HG03139 (cell line): ENCODE data around the gene AJAP1.

Experiments used
- ATAC-seq: cut with Tn5 transposase; IDR thresholded peaks from one replicate; pipeline ENCODE4 v1.9.1; 2021; ENCODE audit not compliant: unreplicated experiment

The AJAP1 gene

GRCh38 chr1:4729090-4729471 lies 74.7 kb downstream of the AJAP1 start:
- ATAC-seq = no peak

DNA sequence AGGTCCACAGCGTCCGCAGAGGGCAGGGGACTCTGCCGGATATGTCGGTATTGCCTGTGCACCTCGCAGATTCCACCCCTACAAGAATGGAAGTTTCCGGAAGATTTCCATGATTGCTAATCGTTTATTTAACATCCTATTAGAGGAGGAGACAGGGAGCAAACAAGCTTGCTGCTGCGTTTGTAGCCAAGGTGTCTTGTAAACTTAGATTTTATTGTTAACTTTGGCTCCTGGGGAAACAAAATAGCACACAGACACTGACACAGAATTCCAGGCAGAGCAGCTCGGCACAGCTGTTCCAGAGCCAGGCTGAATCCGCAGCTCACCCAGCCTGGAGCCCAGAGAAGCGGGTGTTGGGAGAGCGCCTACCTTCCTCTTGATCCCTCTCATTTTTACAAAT lies 75.7 kb downstream of the AJAP1 start:
- no peak for ATAC-seq

DNA sequence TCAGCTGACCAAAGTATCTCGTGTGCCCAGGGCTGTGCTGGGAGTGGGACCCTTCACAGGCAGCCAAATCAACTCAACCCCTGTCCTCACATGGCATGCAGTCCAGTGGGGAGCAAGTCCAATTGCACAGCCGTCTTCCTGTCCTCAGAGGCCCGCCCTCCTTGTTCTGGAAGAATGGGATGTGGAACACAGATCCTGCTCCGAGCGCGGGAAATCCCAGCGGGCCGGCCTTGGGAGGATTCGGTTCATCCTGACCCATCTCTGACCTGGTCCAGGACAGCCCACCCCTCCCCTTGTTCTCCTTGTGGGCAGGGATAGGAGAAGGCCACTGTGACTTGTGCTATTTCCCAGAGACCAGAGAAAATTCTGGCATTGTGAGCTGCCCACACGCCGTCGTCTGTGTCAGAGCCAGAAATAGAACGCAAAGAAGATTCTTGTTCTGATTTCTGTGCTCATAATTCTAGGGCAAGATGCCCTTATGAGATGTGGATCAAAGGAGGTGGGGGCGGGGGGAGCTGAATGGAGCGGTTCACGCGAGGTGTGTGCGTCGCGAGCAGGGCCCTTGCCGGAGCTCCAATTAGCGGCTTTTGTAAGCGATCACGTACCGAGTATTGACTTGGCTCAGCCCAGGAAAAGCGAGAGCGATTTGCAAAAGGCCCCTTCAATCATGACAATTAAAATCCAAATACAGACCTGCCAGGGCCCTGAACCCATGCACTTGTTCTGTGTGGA lies 79.2 kb downstream of the AJAP1 start:
- no peak for ATAC-seq

GRCh38 chr1:4734219-4734618 lies 79.8 kb downstream of the AJAP1 start:
- ATAC-seq = no peak

DNA sequence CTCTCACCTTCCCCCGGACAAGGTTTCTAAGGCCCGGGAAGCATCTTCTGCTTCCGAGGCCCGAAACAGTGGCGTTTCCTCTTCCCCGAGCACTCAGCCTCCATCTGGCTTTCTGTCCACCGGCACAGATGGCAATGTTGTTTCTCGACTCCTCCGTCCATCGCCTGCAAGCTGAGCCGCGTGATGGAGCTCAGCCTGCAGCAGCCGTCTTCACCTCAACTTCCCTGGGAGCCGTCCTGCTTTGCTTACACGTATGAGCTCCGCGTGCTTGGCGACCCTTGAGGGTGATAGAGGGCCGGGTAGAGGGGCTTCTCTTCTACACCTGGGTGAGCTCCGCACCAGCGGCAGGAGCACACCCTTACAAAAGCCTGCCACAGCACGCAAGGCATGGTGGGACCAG lies 80.4 kb downstream of the AJAP1 start:
- ATAC-seq = no peak

DNA sequence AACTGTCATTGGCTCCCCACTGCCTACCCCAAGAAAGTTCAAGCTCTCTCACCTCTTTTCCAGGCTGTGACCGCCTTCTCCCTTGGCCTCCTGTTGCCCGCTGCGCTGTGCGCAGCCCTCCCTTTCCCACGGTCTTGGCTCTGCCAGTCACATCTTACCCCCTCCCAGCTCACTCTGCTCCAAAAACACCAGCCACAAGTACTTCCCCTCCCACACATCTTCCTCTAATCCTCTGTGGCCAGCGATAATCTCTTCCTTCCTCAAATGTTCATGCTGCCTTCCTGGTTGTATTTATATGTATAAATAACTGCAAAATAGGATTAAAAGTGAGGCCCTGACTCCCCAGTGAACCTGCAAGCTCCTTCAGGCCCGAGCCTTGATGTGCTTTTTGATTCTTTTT lies 81.8 kb downstream of the AJAP1 start:
- no peak for ATAC-seq

- no peak for ATAC-seq
Measured at GRCh38 chr1:4741876-4742423, 87.5 kb downstream of the AJAP1 start.

- no peak for ATAC-seq
Measured at GRCh38 chr1:4743978-4744750, 89.8 kb downstream of the AJAP1 start.

GRCh38 chr1:4745560-4745959 lies 91.2 kb downstream of the AJAP1 start:
- ATAC-seq = no peak

GRCh38 chr1:4749406-4749805 lies 95.0 kb downstream of the AJAP1 start:
- no peak for ATAC-seq

DNA sequence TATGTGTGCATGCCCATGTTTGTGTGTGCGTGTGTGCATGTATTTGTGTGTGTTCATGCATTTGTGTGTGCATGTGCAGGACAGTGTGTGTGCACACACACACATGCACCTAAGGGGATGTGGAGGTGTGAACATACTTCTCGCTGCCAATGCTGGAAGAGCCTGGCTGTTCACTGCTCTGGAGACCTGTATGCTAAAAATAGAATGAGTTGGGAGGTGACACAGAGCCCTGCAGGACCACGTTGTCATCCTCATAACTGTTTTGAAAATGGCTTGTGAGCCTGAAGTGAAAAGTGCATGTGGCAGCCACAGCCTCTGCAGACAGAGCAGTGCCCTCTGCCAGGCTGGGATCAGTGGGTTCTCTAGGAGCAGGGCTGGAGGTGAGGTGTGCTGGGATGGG lies 95.8 kb downstream of the AJAP1 start:
- ATAC-seq = no peak

GRCh38 chr1:4752059-4752458 lies 97.7 kb downstream of the AJAP1 start:
- ATAC-seq = no peak

DNA sequence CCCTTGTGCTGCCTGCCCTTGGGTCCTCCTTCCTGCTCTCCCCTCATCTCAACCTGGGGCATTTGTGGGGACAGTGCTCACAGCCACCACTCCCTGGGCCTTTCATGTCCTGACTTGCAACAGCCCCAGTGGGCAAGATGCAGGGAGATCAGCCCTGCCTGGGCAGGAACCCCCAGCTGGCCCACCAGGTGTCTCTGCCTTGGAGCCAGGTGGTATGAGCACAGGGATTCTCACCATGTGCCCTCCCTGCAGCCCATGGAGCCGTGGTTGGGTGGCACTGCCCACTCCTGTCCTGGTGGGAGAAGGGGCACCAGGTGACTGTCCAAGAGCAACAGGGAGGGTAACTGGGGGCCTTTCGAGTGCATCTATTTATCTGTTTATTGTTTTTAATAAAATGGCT lies 100.4 kb downstream of the AJAP1 start:
- ATAC-seq = no peak

DNA sequence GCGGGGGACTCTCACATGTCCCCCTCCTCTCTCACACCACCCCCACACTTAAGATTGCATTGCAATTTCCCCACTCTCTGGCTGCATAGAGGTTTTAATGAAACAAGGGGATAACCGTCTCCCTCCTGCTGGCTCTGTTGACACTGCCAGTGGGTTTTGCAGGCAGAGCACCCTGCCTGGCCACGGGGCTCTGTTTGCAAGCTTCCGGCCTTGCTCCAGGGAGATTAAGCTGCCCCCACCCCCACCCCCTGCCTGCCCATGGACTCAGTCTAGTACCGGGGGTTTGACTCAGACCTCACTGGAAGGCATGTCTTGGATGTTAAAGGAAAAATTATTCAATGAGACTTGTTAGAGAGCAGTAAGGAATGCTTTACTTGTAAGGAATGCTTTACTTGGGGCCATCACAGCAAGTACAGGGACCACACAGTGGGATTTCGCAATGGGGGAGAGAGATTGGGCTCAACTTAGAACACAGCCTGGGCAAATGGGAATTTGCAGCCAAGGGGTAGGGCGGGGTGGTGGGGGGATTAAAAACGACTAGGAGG lies 101.0 kb downstream of the AJAP1 start:
- ATAC-seq = no peak

DNA sequence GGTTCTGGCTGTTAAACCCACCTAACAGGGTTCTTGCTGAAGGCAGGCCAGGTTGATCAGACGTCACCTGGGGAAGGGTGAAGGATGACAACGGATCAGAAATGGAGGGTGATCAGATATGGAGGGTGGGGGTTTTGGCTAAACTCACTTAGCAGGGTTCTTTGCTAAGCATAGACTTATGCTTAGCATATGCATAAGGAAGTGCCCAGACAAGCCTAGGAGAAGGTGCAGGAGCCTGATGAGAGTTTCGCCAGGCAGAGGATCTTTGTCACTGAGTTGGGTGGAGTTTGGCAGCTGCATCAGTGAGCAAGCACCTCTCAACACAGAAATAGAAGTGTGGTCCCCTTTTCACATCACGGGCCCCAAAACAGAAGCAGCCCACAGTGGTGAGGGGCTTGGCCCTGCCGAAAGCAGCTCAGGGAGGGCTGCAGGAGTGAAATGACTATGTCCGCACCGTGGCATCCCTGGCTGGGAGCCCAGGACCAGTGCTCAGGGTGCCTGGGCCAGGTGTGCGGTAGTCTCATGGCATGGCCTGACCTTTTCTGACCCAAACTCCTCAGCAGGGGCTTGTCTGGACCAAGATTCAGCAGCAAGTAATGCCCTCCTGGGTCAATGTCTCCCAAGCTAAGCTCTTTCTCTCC lies 101.6 kb downstream of the AJAP1 start:
- no peak for ATAC-seq

DNA sequence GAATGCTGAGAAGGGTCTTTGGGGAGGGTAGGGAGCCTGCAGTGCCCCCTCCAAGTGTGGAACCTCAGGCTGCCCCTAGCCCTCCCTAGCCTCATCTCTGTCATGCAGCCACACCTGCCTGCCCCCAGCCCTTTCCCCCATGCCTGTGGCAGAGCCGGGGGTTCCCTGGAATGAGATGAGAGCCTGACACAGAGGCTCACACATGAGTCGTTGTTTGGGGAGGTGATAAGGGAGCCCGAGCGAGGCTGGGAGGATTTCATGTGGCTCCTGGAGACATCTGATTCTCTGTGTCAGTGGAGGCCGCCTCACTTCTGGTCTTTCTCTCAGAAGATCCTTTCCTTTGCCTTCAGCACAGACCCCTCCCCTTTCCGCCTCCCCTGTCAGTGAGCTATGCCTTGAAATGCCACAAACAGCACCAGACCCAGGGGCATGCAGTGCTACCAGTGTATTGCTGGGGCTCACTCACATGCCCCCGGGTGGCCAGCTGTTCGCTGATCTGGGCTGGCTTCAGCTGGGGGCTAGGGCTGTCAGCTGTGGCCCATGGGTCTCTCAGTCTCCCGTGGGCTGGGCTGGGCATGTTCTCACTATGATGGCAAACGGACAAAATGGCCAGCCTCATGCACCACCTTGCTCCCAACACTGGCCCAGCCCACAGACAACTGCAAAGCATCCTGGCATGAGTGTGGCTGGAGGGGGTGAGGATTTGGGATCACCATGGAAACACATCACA lies 102.6 kb downstream of the AJAP1 start:
- ATAC-seq = no peak

- no peak for ATAC-seq
Measured at GRCh38 chr1:4759671-4760070, 105.3 kb downstream of the AJAP1 start.

GRCh38 chr1:4760088-4760487 lies 105.7 kb downstream of the AJAP1 start:
- ATAC-seq = no peak

DNA sequence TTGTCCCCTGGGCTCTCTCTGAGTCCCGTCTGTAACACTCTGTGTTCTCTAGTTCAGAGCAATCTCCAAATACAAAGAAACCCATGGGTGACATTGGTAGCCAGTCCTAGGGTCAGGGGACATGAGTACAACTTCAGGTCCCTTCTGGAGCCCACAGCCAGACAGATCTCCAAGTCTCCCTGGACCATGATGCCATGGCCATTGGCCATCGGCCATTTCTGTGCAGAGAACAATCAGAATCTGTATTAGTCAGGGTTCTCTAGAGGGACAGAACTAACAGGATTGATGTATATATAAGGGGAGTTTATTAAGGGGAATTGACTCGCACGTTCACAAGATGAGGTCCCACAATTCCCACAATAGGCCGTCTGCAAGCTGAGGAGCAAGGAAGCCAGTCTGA lies 106.9 kb downstream of the AJAP1 start:
- no peak for ATAC-seq

- no peak for ATAC-seq
Measured at GRCh38 chr1:4762146-4762545, 107.7 kb downstream of the AJAP1 start.

- no peak for ATAC-seq
Measured at GRCh38 chr1:4767308-4767707, 112.9 kb downstream of the AJAP1 start.
